IMR-90 (cell line): ENCODE results near the gene LRRTM4.

Experiments used
- BHLHE40 ChIP-seq: fragments of 150-350 bp; IDR thresholded peaks from 2 replicates; pipeline ENCODE4 v1.6.1; 2016; ENCODE audit warnings: mild to moderate bottlenecking, low read depth, low read length
- CEBPB ChIP-seq: IDR thresholded peaks from 2 replicates; pipeline ENCODE4 v1.6.1; 2012; ENCODE audit warnings: low read depth, low read length, improper control_type of control experiment
- CHD1 ChIP-seq: IDR thresholded peaks from 2 replicates; pipeline ENCODE4 v1.6.1; 2012; ENCODE audit warnings: low read depth, low read length, improper control_type of control experiment
- CTCF ChIP-seq: conservative IDR thresholded peaks from 2 replicates; pipeline ENCODE4 v1.5.1; 2012; ENCODE audit warnings: mild to moderate bottlenecking, low read depth, low read length, improper control_type of control experiment
- MAFK ChIP-seq: IDR thresholded peaks from 2 replicates; pipeline ENCODE4 v1.6.1; 2012; ENCODE audit warnings: low read depth, low read length, improper control_type of control experiment
- MAZ ChIP-seq: IDR thresholded peaks from 2 replicates; pipeline ENCODE4 v1.6.1; 2012; ENCODE audit warnings: low read depth, mild to moderate bottlenecking, low read length, improper control_type of control experiment, moderate library complexity, borderline replicate concordance
- MXI1 ChIP-seq: IDR thresholded peaks from 2 replicates; pipeline ENCODE4 v1.6.1; 2012; ENCODE audit warnings: low read depth, mild to moderate bottlenecking, low read length, moderate library complexity, borderline replicate concordance
- POLR2A ChIP-seq: IDR thresholded peaks from 2 replicates; pipeline ENCODE4 v1.6.1; 2012; ENCODE audit warnings: mild to moderate bottlenecking, low read depth, low read length
- RAD21 ChIP-seq: IDR thresholded peaks from 2 replicates; pipeline ENCODE4 v1.6.1; 2012; ENCODE audit warnings: low read length, improper control_type of control experiment
- RCOR1 ChIP-seq: IDR thresholded peaks from 2 replicates; pipeline ENCODE4 v1.6.1; 2012; ENCODE audit warnings: mild to moderate bottlenecking, low read length, improper control_type of control experiment; ENCODE audit not compliant: insufficient replicate concordance
- RFX5 ChIP-seq: IDR thresholded peaks from 2 replicates; pipeline ENCODE4 v1.8.0; 2012; ENCODE audit warnings: low read depth, mild to moderate bottlenecking, low read length, moderate library complexity
- USF2 ChIP-seq: fragments of 150-350 bp; IDR thresholded peaks from 2 replicates; pipeline ENCODE4 v1.6.1; 2017; ENCODE audit warnings: mild to moderate bottlenecking, antibody characterized with exemption, low read length, low read depth

- TF ChIP-seq CTCF: no peak
- TF ChIP-seq POLR2A: no peak
- no peak for TF ChIP-seq RAD21
- no peak for TF ChIP-seq CEBPB
- TF ChIP-seq BHLHE40: no peak
- TF ChIP-seq CHD1: no peak
- no peak for TF ChIP-seq USF2
- TF ChIP-seq MXI1: no peak
- no peak for TF ChIP-seq MAZ
- no peak for TF ChIP-seq MAFK
- TF ChIP-seq RCOR1: no peak
- TF ChIP-seq RFX5: no peak
Observed at GRCh38 chr2:77443076-77443475, 79.1 kb downstream of the LRRTM4 start.
